Karpas-422 (cell line): ENCODE data around the gene TTC5. TPM values are rescaled to one million over a fixed set of nuclear protein-coding genes. Genes with fewer than 3 reads are reported as not detected.

Source experiments
- DNase-seq: peaks from one replicate; pipeline ENCODE4 v3.0.0-alpha.2; 2015
- H2AFZ ChIP-seq: fragments of 200-600 bp; sonication (generic); 2 replicates; pipeline ENCODE4 v1.6.1; 2014; ENCODE audit warnings: antibody characterized with exemption, low read length, mixed read lengths
- H3K27ac ChIP-seq: fragments of 200-600 bp; sonication (generic); 2 replicates; pipeline ENCODE4 v1.5.1; 2014; ENCODE audit warnings: mild to moderate bottlenecking, low read length, moderate library complexity
- H3K27me3 ChIP-seq: fragments of 200-600 bp; sonication (generic); 2 replicates; pipeline ENCODE4 v1.6.1; 2014; ENCODE audit warnings: low read length, mixed read lengths
- H3K36me3 ChIP-seq: fragments of 200-600 bp; sonication (generic); 2 replicates; pipeline ENCODE4 v1.6.1; 2014; ENCODE audit warnings: low read length, mixed read lengths; ENCODE audit not compliant: insufficient read depth
- H3K4me1 ChIP-seq: fragments of 200-600 bp; sonication (generic); 2 replicates; pipeline ENCODE4 v1.6.1; 2014; ENCODE audit warnings: mild to moderate bottlenecking, low read length, mixed read lengths
- H3K4me2 ChIP-seq: fragments of 200-600 bp; sonication (generic); 2 replicates; pipeline ENCODE4 v1.6.1; 2014; ENCODE audit warnings: low read length, low read depth, mild to moderate bottlenecking; ENCODE audit not compliant: poor library complexity, severe bottlenecking
- H3K4me3 ChIP-seq: fragments of 200-600 bp; sonication (generic); 2 replicates; pipeline ENCODE4 v1.5.1; 2014; ENCODE audit warnings: mild to moderate bottlenecking, antibody characterized with exemption, low read length, mixed read lengths
- H3K79me2 ChIP-seq: fragments of 200-600 bp; sonication (generic); 2 replicates; pipeline ENCODE4 v1.6.1; 2014; ENCODE audit warnings: mild to moderate bottlenecking, low read length, mixed read lengths
- H3K9ac ChIP-seq: fragments of 200-600 bp; sonication (generic); 2 replicates; pipeline ENCODE4 v1.6.0; 2014; ENCODE audit warnings: low read length
- H3K9me2 ChIP-seq: fragments of 200-600 bp; sonication (generic), shearing (Covaris generic); replicated peaks from 2 replicates; pipeline ENCODE4 v1.6.0; 2014; ENCODE audit warnings: mild to moderate bottlenecking, low read length, moderate library complexity; ENCODE audit not compliant: insufficient read depth
- H3K9me3 ChIP-seq: fragments of 300-700, 200-600 bp; sonication (generic); 2 replicates; pipeline ENCODE4 v1.6.1; 2014; ENCODE audit warnings: low read length, mixed read lengths
- H4K20me1 ChIP-seq: fragments of 200-600 bp; sonication (generic); 2 replicates; pipeline ENCODE4 v1.6.1; 2014; ENCODE audit warnings: mild to moderate bottlenecking, antibody characterized with exemption, low read length, low read depth; ENCODE audit not compliant: insufficient read depth
- total RNA-seq: library from RNA; depleted of rRNA; stranded (reverse); fragments of >200 nt; shearing (Covaris generic); gene quantifications from 2 replicates; pipeline ENCODE4 v1.2.3, GENCODE V29; 2014; ENCODE audit warnings: low replicate concordance

The TTC5 gene
- total RNA-seq, 1 experiment from 2014 or later, result 28.0 TPM

DNA sequence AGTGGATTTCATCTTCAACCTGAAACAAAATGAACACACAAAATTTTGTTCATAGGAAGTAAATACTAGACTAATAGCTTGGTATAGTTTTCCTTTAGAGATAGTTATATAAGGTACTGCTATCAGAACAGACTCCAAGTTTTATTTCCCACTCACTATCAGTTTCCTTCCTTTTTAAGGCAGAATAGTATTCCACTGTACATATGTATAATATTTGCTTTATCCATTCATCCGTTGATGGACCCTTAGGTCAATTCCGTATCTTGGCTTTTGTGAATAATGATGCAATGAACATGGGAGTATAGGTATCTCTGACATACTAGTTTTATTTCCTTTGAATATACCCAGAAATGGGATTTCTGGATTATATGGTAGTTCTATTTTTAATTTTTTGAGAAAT is 23.6 kb upstream of the TTC5 start:
- H3K9me3 ChIP-seq, result no peaks in the 10 kb centered on the region
- no peak overlapping the region for H2AFZ ChIP-seq
- no peaks in the 10 kb centered on the region for H3K27me3 ChIP-seq
- H3K27ac ChIP-seq, result no peak overlapping the region
- H3K79me2 ChIP-seq, result peaks cover 84% of the 10 kb centered on the region
- peaks cover 57% of the 10 kb centered on the region for H3K4me1 ChIP-seq
- no peak overlapping the region for H3K4me3 ChIP-seq
- no peak overlapping the region for H3K4me2 ChIP-seq
- no peak for DNase-seq
- peaks cover 30% of the 10 kb centered on the region for H3K36me3 ChIP-seq
- no peaks in the 10 kb centered on the region for H3K9me2 ChIP-seq
- no peak overlapping the region for H3K9ac ChIP-seq
- H4K20me1 ChIP-seq, result no peaks in the 10 kb centered on the region

DNA sequence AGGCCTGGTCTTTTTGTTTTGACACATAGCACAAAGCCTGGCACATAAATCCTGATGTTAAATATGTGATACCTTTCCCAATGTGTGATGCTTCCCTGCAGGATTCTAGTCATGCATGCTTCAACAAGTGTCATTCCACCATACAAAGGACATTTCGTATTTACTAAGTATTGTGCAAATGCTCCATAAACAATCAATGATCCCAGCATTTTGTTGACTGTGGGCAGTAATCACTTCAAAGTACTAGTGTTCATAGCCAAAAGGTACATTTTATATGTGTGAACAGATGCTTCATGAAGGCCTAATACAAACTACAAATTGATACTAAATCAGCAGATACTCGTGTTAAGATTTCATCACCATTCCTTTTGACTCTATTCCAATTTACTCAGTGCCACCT is 23.0 kb upstream of the TTC5 start:
- H3K79me2 ChIP-seq, result peaks cover 90% of the 10 kb centered on the region
- H3K36me3 ChIP-seq, result peaks cover 36% of the 10 kb centered on the region
- no peak overlapping the region for H3K4me3 ChIP-seq
- no peak overlapping the region for H2AFZ ChIP-seq
- no peak for DNase-seq
- H3K4me1 ChIP-seq, result peaks cover 53% of the 10 kb centered on the region
- no peak overlapping the region for H3K4me2 ChIP-seq
- H3K27ac ChIP-seq, result peak overlapping the region; percentile 16
- no peak overlapping the region for H3K9ac ChIP-seq
- H3K9me3 ChIP-seq, result no peaks in the 10 kb centered on the region
- no peaks in the 10 kb centered on the region for H4K20me1 ChIP-seq
- no peaks in the 10 kb centered on the region for H3K9me2 ChIP-seq
- H3K27me3 ChIP-seq, result no peaks in the 10 kb centered on the region

DNA sequence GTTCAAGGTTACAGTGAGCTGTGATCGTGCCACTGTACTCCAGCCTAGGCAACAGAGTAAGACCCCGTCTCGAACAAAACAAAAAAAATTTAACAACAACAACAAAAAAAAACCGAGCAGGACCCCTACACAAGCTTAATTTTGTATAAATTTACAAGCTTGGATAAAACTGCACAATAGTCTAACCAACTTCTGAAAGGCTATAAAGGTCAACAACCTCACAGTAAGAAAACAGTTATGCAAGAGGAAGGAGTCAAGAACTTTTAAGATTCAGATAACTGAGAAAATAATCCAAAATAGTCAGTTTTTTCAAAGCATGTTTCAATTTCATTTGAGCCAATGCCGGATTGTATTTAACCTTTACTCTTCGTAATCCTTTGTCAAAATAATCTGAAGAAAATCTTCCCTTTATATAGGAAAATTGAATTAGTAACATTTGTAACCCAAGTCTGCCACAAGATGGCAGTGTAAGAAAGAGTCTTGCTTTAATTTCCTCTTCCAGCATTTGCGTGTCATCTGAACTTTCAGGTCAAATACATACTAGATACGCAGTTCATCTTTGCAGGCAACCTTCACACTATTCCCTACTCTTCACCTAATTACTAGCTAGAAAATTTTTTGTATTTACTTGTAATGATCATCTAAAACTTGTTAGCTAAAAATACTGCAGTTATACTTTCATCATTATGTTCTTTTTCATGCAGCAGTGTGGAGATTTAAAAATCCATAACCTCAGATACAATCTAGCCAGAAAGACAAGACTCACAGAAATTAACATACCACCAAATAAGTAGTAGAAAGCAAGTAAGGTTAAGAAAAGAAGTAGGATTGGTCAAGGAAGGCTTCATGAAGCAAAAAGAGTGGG is 21.5 kb upstream of the TTC5 start:
- DNase-seq, result peak; percentile 90
- H3K9me3 ChIP-seq, result no peaks in the 10 kb centered on the region
- peaks cover 48% of the 10 kb centered on the region for H3K4me1 ChIP-seq
- peak overlapping the region; percentile 16 for H3K27ac ChIP-seq
- H2AFZ ChIP-seq, result no peak overlapping the region
- peaks cover 85% of the 10 kb centered on the region for H3K79me2 ChIP-seq
- H3K27me3 ChIP-seq, result no peaks in the 10 kb centered on the region
- peaks cover 44% of the 10 kb centered on the region for H3K36me3 ChIP-seq
- no peak overlapping the region for H3K4me3 ChIP-seq
- no peaks in the 10 kb centered on the region for H3K9me2 ChIP-seq
- H3K4me2 ChIP-seq, result peak overlapping the region; percentile 30
- H3K9ac ChIP-seq, result 0 out of 2 replicates have a peak overlapping the region, but pooled peaks have one; percentile 3
- no peaks in the 10 kb centered on the region for H4K20me1 ChIP-seq

- no peaks in the 10 kb centered on the region; the same call in 1 of the 2 replicates for H4K20me1 ChIP-seq
- DNase-seq, result no peak
- no peak overlapping the region for H3K27ac ChIP-seq
- peaks cover 66% of the 10 kb centered on the region for H3K36me3 ChIP-seq
- no peak overlapping the region for H2AFZ ChIP-seq
- H3K4me3 ChIP-seq, result no peak overlapping the region
- no peak overlapping the region for H3K9ac ChIP-seq
- H3K27me3 ChIP-seq, result no peaks in the 10 kb centered on the region
- H3K79me2 ChIP-seq, result peaks cover 48% of the 10 kb centered on the region
- no peak overlapping the region for H3K4me2 ChIP-seq
- no peaks in the 10 kb centered on the region for H3K9me3 ChIP-seq
- H3K4me1 ChIP-seq, result peaks cover 17% of the 10 kb centered on the region
- no peaks in the 10 kb centered on the region for H3K9me2 ChIP-seq
These were observed 12.0 kb upstream of the TTC5 start for GRCh38 chr14:20317720-20318119.

GRCh38 chr14:20314026-20314425 is 8.3 kb upstream of the TTC5 start:
- no peaks in the 10 kb centered on the region for H3K27me3 ChIP-seq
- no peak overlapping the region for H2AFZ ChIP-seq
- DNase-seq, result no peak
- no peak overlapping the region for H3K4me3 ChIP-seq
- no peaks in the 10 kb centered on the region for H3K9me2 ChIP-seq
- H3K4me2 ChIP-seq, result no peak overlapping the region
- peaks cover 2% of the 10 kb centered on the region for H3K4me1 ChIP-seq
- no peaks in the 10 kb centered on the region; the same call in 1 of the 2 replicates for H4K20me1 ChIP-seq
- no peak overlapping the region for H3K27ac ChIP-seq
- H3K9ac ChIP-seq, result no peak overlapping the region
- H3K36me3 ChIP-seq, result peaks cover 52% of the 10 kb centered on the region
- H3K79me2 ChIP-seq, result peaks cover 27% of the 10 kb centered on the region
- no peaks in the 10 kb centered on the region for H3K9me3 ChIP-seq

GRCh38 chr14:20306079-20306423 is 300 bp upstream of the TTC5 start:
- Histone ChIP-seq H2AFZ (no peak overlapping the region), H3K4me1 (peaks cover 21% of the 10 kb centered on the region), H3K36me3 (peaks cover 11% of the 10 kb centered on the region), H3K9me3 (no peaks in the 10 kb centered on the region), H3K9ac (no peak overlapping the region), H3K27ac (no peak overlapping the region), H3K4me2 (peak overlapping the region; percentile 95), H3K4me3 (peak overlapping the region; percentile 93; the same call in 1 of the 2 replicates), H3K27me3 (no peaks in the 10 kb centered on the region), H3K79me2 (peaks cover 41% of the 10 kb centered on the region), H3K9me2 (no peaks in the 10 kb centered on the region), H4K20me1 (no peaks in the 10 kb centered on the region)
- DNase-seq, result no peak

GRCh38 chr14:20302042-20302755 is 3.6 kb downstream of the TTC5 start:
- Histone ChIP-seq H3K36me3 (peaks cover 34% of the 10 kb centered on the region), H3K9ac (no peak overlapping the region), H4K20me1 (no peaks in the 10 kb centered on the region), H2AFZ (no peak overlapping the region), H3K27me3 (no peaks in the 10 kb centered on the region), H3K4me2 (no peak overlapping the region), H3K9me2 (no peaks in the 10 kb centered on the region), H3K4me3 (no peak overlapping the region), H3K9me3 (no peaks in the 10 kb centered on the region), H3K79me2 (peaks cover 41% of the 10 kb centered on the region), H3K27ac (no peak overlapping the region), H3K4me1 (peaks cover 21% of the 10 kb centered on the region)
- DNase-seq, result no peak

DNA sequence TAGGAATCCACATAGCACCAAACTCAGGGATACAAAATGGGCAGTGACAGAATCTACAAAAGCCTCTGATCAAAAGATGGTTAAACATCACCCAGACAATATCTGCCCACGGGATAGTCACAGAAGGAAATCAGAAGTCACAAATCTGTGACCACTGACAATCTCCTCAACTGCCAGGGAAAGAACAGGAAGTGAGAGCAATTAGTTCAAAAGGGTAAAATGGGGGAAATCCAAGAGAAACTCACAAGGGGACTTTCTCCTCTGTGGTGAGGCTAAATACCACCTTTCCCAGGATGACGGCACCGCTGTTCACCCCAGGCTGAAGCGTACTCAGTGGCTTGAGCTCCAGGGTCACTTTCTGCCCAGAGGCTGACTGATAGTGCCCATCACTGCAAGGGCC is 10.7 kb downstream of the TTC5 start:
- H3K27ac ChIP-seq, result peak overlapping the region; percentile 62
- no peaks in the 10 kb centered on the region for H3K27me3 ChIP-seq
- H3K79me2 ChIP-seq, result no peaks in the 10 kb centered on the region
- H3K9me3 ChIP-seq, result no peaks in the 10 kb centered on the region
- H3K4me3 ChIP-seq, result no peak overlapping the region
- no peaks in the 10 kb centered on the region for H4K20me1 ChIP-seq
- H3K9me2 ChIP-seq, result no peaks in the 10 kb centered on the region
- H3K4me2 ChIP-seq, result peak overlapping the region; percentile 36
- no peak overlapping the region for H2AFZ ChIP-seq
- DNase-seq, result no peak
- H3K9ac ChIP-seq, result no peak overlapping the region
- peaks cover 60% of the 10 kb centered on the region for H3K36me3 ChIP-seq
- peaks cover 22% of the 10 kb centered on the region for H3K4me1 ChIP-seq
